MG63 (cell line): ENCODE data around the gene G3BP1. TPM values are rescaled to one million over a fixed set of nuclear protein-coding genes. Genes with fewer than 3 reads are reported as not detected.

Experiments
- total RNA-seq: library from RNA; depleted of rRNA; stranded (reverse); fragments of >200 nt; shearing (Covaris generic); gene quantifications from 2 replicates; pipeline ENCODE4 v1.2.3, GENCODE V29; 2014; ENCODE audit warnings: low replicate concordance; rRNA removed

G3BP1 gene
- total RNA-seq, 1 experiment from 2014 or later, result 187 TPM

Other genes starting within 250 kb of the G3BP1 start
- gene FAT2, start 180.6 kb upstream of the G3BP1 start, total RNA-seq, result not detected in 2 replicates
- gene SPARC, start 85.0 kb upstream of the G3BP1 start, total RNA-seq, result 1,117 and 1,361 TPM in 2 replicates
- 69.5 and 138 TPM in 2 replicates for gene ATOX1, start 13.3 kb upstream of the G3BP1 start, total RNA-seq
- gene GLRA1, start 152.9 kb downstream of the G3BP1 start, total RNA-seq, result not detected in 2 replicates